Measurements from ENCODE around the gene LRP1.

Gene LRP1

GRCh38 chr12:57094208-57095160 is 33.8 kb upstream of the LRP1 start:
- no peak for DNase-seq

- DNase-seq: no peak
Observed at GRCh38 chr12:57095440-57095839, 32.8 kb upstream of the LRP1 start.

- DNase-seq: no peak
Observed at GRCh38 chr12:57096099-57096572, 32.1 kb upstream of the LRP1 start.

- DNase-seq: no peak
Observed at GRCh38 chr12:57096748-57097553, 31.3 kb upstream of the LRP1 start.

GRCh38 chr12:57097554-57097835 is 30.8 kb upstream of the LRP1 start:
- DNase-seq: no peak

GRCh38 chr12:57098546-57098945 is 29.7 kb upstream of the LRP1 start:
- DNase-seq: no peak

- no peak for DNase-seq
Observed at GRCh38 chr12:57099047-57099714, 29.1 kb upstream of the LRP1 start.

GRCh38 chr12:57099766-57100165 is 28.5 kb upstream of the LRP1 start:
- DNase-seq: no peak

- DNase-seq: no peak
Observed at GRCh38 chr12:57101892-57102695, 26.2 kb upstream of the LRP1 start.

GRCh38 chr12:57103856-57104255 is 24.4 kb upstream of the LRP1 start:
- no peak for DNase-seq

- no peak for DNase-seq
Observed at GRCh38 chr12:57104292-57104910, 23.9 kb upstream of the LRP1 start.

GRCh38 chr12:57105011-57105753 is 23.1 kb upstream of the LRP1 start:
- DNase-seq: no peak

GRCh38 chr12:57106021-57106708 is 22.1 kb upstream of the LRP1 start:
- no peak for DNase-seq

- no peak for DNase-seq
Observed at GRCh38 chr12:57107456-57108155, 20.7 kb upstream of the LRP1 start.

- no peak for DNase-seq
Observed at GRCh38 chr12:57109207-57110103, 18.8 kb upstream of the LRP1 start.

GRCh38 chr12:57110104-57111030 is 17.9 kb upstream of the LRP1 start:
- DNase-seq: peak; percentile 87

- peak; percentile 92 for DNase-seq
Observed at GRCh38 chr12:57111031-57111734, 17.1 kb upstream of the LRP1 start, which contains the start of gene STAT6. Gene STAT6, minus strand, starts transcription at chr12:57111362. Its CDS starts 3,084 bp downstream, at chr12:57108278.
